Measurements from ENCODE around the gene ZNF473. TPM values are rescaled to one million over a fixed set of nuclear protein-coding genes. Genes with fewer than 3 reads are reported as not detected.

ZNF473 gene
- total and polyA plus RNA-seq, 2 of the 13 experiments (the other 11 are each of a cell fraction or from before 2014, with no cell fraction given): 5.8 to 11.9 TPM

DNA sequence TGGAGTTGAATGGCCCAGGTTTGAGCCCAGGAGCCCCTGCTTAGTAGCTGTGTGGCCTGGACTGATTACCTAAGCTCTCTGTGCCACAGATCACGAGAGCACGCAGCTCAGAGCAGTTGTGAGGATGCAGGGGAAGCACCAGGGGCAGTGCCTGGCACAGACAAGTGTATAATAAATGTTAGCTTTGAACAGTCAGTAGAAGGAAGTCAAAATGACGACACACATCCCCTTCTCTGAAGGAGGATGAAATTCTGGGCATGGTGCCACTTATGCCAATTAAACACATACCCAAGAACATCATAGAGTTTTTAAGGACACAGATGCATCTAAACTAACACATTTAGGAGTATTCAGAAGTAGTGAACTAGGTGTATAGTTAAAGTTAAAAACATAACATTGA is 39.9 kb upstream of the ZNF473 start (continued):
- TF ChIP-seq ZNF280B (CRISPR knock-in tag; IDR thresholded peaks at IDR 0.05; ENCODE audit: borderline replicate concordance) (no peak), MAZ (IDR thresholded peaks at IDR 0.05; ENCODE audit: borderline replicate concordance, low read depth, low read length) (no peak), MAZ (CRISPR knock-in tag; IDR thresholded peaks at IDR 0.05; ENCODE audit: low read depth) (no peak), BCLAF1 (IDR thresholded peaks at IDR 0.05) (no peak), U2AF2 (IDR thresholded peaks at IDR 0.05; ENCODE audit: low read depth, low read length) (no peak), ZNF746 (CRISPR knock-in tag; IDR thresholded peaks at IDR 0.05) (no peak), ZBTB38 (CRISPR knock-in tag; IDR thresholded peaks at IDR 0.05) (no peak), ETS1 (CRISPR knock-in tag; IDR thresholded peaks at IDR 0.05) (no peak), PAXIP1 (CRISPR knock-in tag; conservative IDR thresholded peaks at IDR 0.05) (no peak), CREM (IDR thresholded peaks at IDR 0.05) (no peak), CREM (CRISPR knock-in tag; IDR thresholded peaks at IDR 0.05) (no peak)
- TF ChIP-seq, protein P1, sequence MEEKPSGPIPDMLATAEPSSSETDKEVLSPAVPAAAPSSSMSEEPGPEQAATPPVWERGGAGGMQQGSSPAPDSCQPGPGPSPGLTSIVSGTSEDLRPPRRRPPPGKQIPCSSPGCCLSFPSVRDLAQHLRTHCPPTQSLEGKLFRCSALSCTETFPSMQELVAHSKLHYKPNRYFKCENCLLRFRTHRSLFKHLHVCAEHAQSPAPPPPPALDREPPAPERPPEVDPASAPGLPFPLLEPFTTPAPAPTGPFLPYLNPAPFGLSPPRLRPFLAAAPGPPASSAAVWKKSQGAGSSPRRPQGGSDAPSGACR (CRISPR knock-in tag; IDR thresholded peaks at IDR 0.05): no peak
